Brain microvascular endothelial cell (primary cell): ENCODE data around the gene C20orf144.

Source experiments
- DNase-seq: peaks from one replicate; pipeline ENCODE4 v3.0.0-alpha.2; 2020
- H3K27ac ChIP-seq: fragments of 250-450 bp; sonication (Bioruptor Pico); 2 replicates; pipeline ENCODE4 v1.5.1; 2020; ENCODE audit warnings: mild to moderate bottlenecking, moderate library complexity
- H3K27me3 ChIP-seq: fragments of 250-450 bp; sonication (Bioruptor Pico); replicated peaks from 2 replicates; pipeline ENCODE4 v1.5.1; 2020; ENCODE audit warnings: mild to moderate bottlenecking
- H3K36me3 ChIP-seq: fragments of 250-450 bp; sonication (Bioruptor Pico); replicated peaks from 2 replicates; pipeline ENCODE4 v1.5.1; 2020; ENCODE audit warnings: mild to moderate bottlenecking
- H3K4me3 ChIP-seq: 2 replicates; pipeline ENCODE4 v1.5.1; 2011; ENCODE audit warnings: low read depth, mild to moderate bottlenecking, control low read depth, low read length, moderate library complexity
- in situ Hi-C: cut with HindIII; loops from 2 replicates; pipeline ENCODE4 v1.10.0; 2017; ENCODE audit warnings: low sequenced_read_pairs, low pct_ligation_motif_present
- TF ChIP-seq, protein P1 (sequence below): IDR thresholded peaks from 2 replicates; pipeline ENCODE4 v1.5.1; 2011; ENCODE audit warnings: low read depth, mild to moderate bottlenecking, moderate library complexity, low read length, control low read depth, inconsistent platforms; ENCODE audit errors: missing control alignments

The C20orf144 gene

DNA sequence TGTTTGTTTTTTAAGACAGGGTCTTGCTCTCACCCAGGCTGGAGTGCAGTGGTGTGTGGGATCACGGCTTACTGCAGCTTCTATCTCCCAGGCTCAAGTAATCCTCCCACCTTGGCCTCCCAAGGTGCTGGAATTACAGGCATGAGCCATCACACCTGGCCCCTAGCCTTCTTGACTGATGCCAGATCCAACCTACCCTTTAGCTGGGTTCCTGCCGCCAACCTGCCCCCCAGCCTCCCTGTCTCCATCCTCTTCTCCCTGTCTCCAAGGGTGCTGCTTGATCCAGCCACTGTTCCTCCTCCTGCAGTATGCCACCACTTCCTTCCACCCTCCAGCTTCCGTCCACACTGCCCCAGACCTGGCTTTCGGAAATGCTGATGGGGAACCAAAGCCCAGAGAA, 3.2 kb upstream of the C20orf144 start:
- TF ChIP-seq, protein P1, sequence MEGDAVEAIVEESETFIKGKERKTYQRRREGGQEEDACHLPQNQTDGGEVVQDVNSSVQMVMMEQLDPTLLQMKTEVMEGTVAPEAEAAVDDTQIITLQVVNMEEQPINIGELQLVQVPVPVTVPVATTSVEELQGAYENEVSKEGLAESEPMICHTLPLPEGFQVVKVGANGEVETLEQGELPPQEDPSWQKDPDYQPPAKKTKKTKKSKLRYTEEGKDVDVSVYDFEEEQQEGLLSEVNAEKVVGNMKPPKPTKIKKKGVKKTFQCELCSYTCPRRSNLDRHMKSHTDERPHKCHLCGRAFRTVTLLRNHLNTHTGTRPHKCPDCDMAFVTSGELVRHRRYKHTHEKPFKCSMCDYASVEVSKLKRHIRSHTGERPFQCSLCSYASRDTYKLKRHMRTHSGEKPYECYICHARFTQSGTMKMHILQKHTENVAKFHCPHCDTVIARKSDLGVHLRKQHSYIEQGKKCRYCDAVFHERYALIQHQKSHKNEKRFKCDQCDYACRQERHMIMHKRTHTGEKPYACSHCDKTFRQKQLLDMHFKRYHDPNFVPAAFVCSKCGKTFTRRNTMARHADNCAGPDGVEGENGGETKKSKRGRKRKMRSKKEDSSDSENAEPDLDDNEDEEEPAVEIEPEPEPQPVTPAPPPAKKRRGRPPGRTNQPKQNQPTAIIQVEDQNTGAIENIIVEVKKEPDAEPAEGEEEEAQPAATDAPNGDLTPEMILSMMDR: no peak
- in situ Hi-C loops: no loop called here
- no peaks in the 10 kb centered on the region for H3K36me3 ChIP-seq
- no peak for DNase-seq
- H3K4me3 ChIP-seq: no peak overlapping the region
- no peaks in the 10 kb centered on the region for H3K27me3 ChIP-seq
- no peak overlapping the region for H3K27ac ChIP-seq

DNA sequence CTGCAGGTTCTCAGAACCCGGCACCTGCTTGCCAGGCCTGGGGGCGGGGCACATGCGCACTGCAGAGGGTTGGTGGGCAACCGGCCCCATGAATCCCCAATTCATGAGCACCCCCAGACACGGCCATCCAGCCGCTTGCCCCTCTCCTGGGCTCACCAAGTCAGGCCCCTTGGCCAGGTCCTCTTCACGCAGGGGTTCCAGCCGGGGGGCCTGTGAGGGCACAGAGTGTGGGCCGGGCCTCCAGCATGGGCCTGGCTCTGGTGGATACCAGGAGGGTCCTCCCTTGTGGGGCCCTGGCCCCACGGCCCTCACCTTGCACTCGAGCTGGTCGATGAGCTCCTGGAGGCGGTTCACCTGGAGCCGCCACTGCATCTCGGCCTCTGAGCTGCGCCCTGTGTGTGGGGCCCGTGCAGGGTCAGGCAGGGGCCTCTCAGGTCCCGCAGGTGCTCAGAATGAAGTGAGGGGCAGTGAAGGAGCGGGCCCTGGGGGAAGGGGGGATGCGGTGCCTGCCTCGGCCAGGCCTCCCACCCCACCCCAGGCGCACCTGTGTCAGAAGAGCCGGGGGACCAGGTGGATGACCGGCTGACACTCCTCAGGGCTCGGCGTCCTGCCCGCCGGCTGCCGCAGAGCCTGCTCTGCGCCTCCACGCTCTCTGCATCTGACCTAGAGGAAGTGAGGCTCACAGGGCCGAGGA, 2.6 kb upstream of the C20orf144 start:
- Histone ChIP-seq H3K27ac (no peak overlapping the region), H3K27me3 (no peaks in the 10 kb centered on the region), H3K36me3 (no peaks in the 10 kb centered on the region), H3K4me3 (no peak overlapping the region)
- TF ChIP-seq, protein P1: no peak
- in situ Hi-C loops: no loop called here
- DNase-seq: no peak

DNA sequence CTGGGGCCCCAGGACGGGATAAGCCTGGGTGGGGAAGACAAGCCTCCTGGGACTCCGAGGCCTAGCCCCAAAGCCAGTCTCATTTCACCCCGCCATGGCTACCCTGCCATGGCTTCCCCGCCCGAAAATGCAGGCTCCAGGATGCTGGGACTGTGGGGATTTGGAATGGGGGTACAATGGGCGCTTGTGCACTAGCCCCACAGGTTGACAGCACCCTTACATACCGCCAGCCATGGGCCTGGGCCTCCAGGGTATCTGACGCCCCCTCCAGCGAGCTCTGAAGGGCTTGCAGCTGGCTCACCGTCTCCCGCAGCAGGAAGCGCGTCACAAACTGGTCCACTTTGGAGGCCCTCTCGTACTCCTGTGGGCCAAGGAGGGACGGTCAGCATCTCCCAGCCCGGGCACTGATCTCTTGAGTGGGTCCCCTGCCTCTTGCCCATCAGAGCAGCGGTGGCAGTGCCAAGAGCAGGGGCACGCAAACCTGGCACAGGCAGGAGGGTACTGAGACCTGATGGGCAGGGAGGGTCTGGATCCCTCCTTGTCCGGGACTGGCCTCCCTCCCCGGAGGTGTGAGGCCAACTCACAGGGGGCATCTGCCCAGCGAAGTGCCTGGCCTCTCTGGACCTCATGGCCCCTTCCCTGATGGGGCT, 2.0 kb upstream of the C20orf144 start:
- DNase-seq: no peak
- TF ChIP-seq, protein P1: no peak
- Histone ChIP-seq H3K27ac (no peak overlapping the region), H3K27me3 (no peaks in the 10 kb centered on the region), H3K4me3 (no peak overlapping the region), H3K36me3 (no peaks in the 10 kb centered on the region)
- in situ Hi-C loops: no loop called here

DNA sequence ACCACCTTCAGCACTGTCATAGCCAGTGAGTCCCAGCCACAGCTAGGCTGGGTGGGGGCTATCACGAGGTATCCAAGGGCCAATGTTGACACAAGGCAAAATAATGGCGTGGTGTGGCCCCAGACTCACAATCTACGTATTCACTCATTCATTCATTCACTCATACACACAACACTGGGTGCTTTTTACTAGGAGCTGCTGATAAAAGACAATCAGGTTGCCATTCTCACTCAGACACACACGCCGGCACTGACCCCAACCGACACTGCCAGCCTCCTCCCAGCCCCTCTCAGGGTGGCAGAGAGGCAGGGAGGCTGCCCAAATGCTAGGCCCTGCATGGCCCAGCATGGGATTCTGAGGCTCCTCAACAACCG, 1.5 kb upstream of the C20orf144 start:
- Histone ChIP-seq H3K27ac (no peak overlapping the region), H3K27me3 (no peaks in the 10 kb centered on the region), H3K4me3 (no peak overlapping the region), H3K36me3 (no peaks in the 10 kb centered on the region)
- in situ Hi-C loops: no loop called here
- DNase-seq: no peak
- TF ChIP-seq, protein P1: no peak

DNA sequence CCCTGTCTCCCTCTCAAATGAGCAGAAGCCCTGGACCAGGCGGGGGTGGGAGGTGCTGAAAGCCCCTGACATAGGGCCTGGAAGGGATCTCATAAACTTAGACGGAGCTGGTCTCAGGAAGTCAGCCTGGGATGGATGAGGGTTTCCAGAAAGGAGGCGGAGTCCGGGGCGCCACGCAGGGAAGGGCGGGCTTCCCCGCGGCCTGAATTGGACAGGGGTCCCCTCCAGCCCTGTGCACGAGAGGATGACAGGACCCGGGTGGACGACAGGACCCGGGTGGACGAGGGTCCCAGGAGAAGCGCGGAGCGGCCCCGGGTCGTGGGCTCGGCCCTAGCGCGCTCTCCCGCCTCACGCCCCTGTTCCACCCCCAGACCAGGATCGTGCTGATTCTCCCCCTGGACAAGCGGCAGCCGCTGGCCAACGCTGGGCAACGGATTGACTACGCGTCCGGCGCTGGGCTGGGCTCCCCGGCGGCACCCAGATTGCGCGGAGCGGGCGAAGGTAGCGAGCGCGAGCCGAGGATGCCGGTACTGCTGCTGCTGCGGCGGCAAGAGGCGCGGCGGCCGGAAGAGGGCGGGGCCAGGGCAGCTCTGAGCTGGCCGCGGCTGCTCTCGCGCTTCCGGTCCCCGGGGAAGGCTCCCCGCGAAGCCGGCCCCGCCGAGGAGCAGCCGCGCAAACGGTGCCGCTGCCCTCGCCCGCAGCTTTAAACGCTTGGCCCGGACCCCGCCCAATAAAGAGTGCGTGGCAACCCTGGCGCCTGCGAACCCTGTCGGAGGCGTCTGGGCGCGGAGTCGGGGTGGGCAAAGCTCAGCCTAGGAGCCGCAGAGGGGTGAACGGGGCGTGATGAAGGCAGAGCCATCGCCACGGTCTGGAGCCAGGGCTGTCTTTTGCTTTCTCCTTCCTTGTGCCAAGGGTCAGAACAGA, 1.3 kb downstream of the C20orf144 start:
- no peak for DNase-seq
- Histone ChIP-seq H3K4me3 (peak overlapping the region; percentile 73), H3K27me3 (no peaks in the 10 kb centered on the region), H3K27ac (peak overlapping the region; percentile 25), H3K36me3 (no peaks in the 10 kb centered on the region)
- TF ChIP-seq, protein P1: no peak
- in situ Hi-C loops: no loop called here
